C4-2B (cell line): ENCODE data around the gene CACNA2D3.
"Not testable (repeated sequence)": the region's sequence is repeated elsewhere in the genome, so short reads cannot be mapped to it uniquely, and the experiment has no call there.

ENCODE experiments used
- H3K27ac ChIP-seq: fragments of 450-650 bp; 2 replicates; pipeline ENCODE4 v1.5.1; 2017
- ZFX ChIP-seq: fragments of 450-650 bp; IDR thresholded peaks from 2 replicates; pipeline ENCODE4 v1.6.1; 2017
- TF ChIP-seq, protein P1 (sequence below): fragments of 450-650 bp; conservative IDR thresholded peaks from 2 replicates; pipeline ENCODE4 v1.5.1; 2017; ENCODE audit warnings: mild to moderate bottlenecking

Gene CACNA2D3

GRCh38 chr3:54964081-54964480, 841.7 kb downstream of the CACNA2D3 start:
- H3K27ac ChIP-seq: no peak overlapping the region
- TF ChIP-seq, protein P1, sequence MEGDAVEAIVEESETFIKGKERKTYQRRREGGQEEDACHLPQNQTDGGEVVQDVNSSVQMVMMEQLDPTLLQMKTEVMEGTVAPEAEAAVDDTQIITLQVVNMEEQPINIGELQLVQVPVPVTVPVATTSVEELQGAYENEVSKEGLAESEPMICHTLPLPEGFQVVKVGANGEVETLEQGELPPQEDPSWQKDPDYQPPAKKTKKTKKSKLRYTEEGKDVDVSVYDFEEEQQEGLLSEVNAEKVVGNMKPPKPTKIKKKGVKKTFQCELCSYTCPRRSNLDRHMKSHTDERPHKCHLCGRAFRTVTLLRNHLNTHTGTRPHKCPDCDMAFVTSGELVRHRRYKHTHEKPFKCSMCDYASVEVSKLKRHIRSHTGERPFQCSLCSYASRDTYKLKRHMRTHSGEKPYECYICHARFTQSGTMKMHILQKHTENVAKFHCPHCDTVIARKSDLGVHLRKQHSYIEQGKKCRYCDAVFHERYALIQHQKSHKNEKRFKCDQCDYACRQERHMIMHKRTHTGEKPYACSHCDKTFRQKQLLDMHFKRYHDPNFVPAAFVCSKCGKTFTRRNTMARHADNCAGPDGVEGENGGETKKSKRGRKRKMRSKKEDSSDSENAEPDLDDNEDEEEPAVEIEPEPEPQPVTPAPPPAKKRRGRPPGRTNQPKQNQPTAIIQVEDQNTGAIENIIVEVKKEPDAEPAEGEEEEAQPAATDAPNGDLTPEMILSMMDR: no peak
- TF ChIP-seq ZFX: no peak

- TF ChIP-seq ZFX: no peak
- TF ChIP-seq, protein P1: no peak
Measured at GRCh38 chr3:54965746-54966145, 843.4 kb downstream of the CACNA2D3 start.

GRCh38 chr3:54966979-54967378, 844.6 kb downstream of the CACNA2D3 start:
- no peak for TF ChIP-seq ZFX
- TF ChIP-seq, protein P1: no peak

More at GRCh38 chr3:54965746-54966145, 843.4 kb downstream of the CACNA2D3 start:
- H3K27ac ChIP-seq: no peak overlapping the region

DNA sequence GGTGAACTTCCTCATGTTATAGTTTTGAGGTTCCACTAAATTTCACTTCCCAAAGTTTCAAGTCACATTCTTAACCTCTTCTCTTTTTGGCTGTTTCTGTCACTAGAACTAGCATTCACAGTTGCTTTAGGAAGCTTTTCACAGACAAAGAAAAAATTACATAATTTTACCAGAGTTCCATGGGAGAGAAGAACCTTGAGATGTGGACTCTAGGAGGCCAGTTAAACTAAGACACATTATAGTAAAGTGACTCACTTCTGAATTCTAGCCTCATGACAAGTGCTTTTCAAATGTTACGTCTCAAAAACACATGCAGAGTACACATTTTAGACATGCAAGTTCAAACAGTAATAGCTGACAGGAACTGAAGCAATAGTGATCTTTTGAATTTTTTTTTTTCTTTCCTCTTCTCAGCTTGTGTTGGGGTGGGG, 845.4 kb downstream of the CACNA2D3 start:
- H3K27ac ChIP-seq: no peak overlapping the region
- no peak for TF ChIP-seq ZFX
- TF ChIP-seq, protein P1: no peak

More at GRCh38 chr3:54966979-54967378, 844.6 kb downstream of the CACNA2D3 start:
- no peak overlapping the region for H3K27ac ChIP-seq

DNA sequence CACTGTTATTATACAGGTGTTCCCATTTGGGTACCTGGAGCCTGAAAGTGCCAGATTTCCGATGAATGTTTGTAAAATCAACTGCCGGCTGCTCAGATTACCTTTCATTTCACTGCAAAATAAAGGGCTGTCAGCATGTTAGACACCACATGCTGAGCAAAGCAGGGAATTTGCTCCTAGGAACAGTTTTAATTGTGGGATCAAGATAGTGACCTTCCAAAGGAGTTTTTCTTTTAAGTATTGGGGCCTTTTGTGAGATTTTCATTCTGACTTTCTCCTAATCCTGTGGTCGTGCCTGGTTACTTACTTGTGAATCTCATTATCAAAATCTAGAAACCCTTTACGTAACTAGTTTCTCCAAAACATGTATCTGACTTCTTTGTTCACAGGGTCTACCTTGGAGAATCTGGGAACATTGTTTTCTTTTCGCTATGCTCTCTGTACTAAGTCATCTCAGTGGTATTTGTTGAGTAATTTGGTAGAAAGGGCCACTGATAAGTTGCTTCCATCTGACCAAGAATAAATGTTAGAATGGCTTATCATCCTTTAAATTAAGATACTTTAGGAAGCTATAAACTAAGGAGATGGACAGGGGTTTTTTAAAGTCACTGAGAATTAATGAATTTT, 846.3 kb downstream of the CACNA2D3 start:
- TF ChIP-seq, protein P1: no peak
- TF ChIP-seq ZFX: no peak
- no peak overlapping the region for H3K27ac ChIP-seq

- H3K27ac ChIP-seq: no peak overlapping the region
- TF ChIP-seq, protein P1: no peak
- no peak for TF ChIP-seq ZFX
Measured at GRCh38 chr3:54969652-54970051, 847.3 kb downstream of the CACNA2D3 start.

GRCh38 chr3:54970895-54971294, 848.5 kb downstream of the CACNA2D3 start:
- TF ChIP-seq ZFX: no peak
- H3K27ac ChIP-seq: no peak overlapping the region

- no peak for TF ChIP-seq ZFX
- TF ChIP-seq, protein P1: no peak
- H3K27ac ChIP-seq: no peak overlapping the region
Measured at GRCh38 chr3:54977439-54977838, 855.1 kb downstream of the CACNA2D3 start.

- H3K27ac ChIP-seq: not testable (repeated sequence)
Measured at GRCh38 chr3:54977946-54978345, 855.6 kb downstream of the CACNA2D3 start.
